ENCODE results near the gene OR51B4.
"Not testable (repeated sequence)": the region's sequence is repeated elsewhere in the genome, so short reads cannot be mapped to it uniquely, and the experiment has no call there.

Gene OR51B4, protein sequence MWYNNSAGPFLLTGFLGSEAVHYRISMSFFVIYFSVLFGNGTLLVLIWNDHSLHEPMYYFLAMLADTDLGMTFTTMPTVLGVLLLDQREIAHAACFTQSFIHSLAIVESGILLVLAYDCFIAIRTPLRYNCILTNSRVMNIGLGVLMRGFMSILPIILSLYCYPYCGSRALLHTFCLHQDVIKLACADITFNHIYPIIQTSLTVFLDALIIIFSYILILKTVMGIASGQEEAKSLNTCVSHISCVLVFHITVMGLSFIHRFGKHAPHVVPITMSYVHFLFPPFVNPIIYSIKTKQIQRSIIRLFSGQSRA

GRCh38 chr11:5301846-5302245 lies at the start of gene OR51B4:
TSS of gene OR51B4 (minus strand) at chr11:5301946. CDS start at chr11:5301946, 0 bp downstream.
- DNase-seq (ENCODE audit: low read depth in 1 of 2, low spot score in 1 of 2): no peak

GRCh38 chr11:5351208-5351607 lies 49.5 kb upstream of the OR51B4 start, which contains the start of gene OR51B6:
TSS of gene OR51B6 (plus strand) at chr11:5351508. CDS start at chr11:5351508, 0 bp downstream.
- no peak for DNase-seq (ENCODE audit: low read depth in 1 of 2, low spot score in 1 of 2)

DNA sequence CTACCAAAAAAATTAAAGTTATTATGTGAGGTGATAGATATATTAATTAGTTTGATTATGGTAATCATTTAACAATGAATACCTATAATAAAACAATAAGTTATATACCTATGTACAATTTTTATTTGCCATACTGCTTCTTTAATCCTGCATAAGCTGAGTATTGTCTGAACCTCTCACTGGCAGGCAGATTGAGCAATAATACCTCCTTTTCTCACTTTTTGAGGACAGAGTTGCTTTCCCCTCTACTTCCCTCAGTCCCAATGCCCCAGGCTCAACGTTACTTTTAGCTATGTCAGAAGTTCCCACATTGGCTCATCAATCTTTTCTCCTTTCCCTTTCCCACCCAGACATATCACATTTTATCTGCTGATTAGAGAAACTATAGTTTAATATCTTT lies 47.8 kb upstream of the OR51B4 start:
- DNase-seq (ENCODE audit: low read depth in 1 of 2, low spot score in 1 of 2): no peak

GRCh38 chr11:5348551-5349194 lies 46.9 kb upstream of the OR51B4 start:
- no peak for DNase-seq (ENCODE audit: low read depth in 1 of 2, low spot score in 1 of 2)

- DNase-seq (ENCODE audit: low read depth in 1 of 2, low spot score in 1 of 2): no peak
Observed at GRCh38 chr11:5345831-5346230, 44.1 kb upstream of the OR51B4 start.

- DNase-seq (ENCODE audit: low read depth in 1 of 2, low spot score in 1 of 2): no peak
Observed at GRCh38 chr11:5343474-5344335, 42.0 kb upstream of the OR51B4 start, which contains the start of gene OR51B5. TSS of gene OR51B5 (minus strand) at chr11:5343524. CDS start at chr11:5343524, 0 bp downstream.

DNA sequence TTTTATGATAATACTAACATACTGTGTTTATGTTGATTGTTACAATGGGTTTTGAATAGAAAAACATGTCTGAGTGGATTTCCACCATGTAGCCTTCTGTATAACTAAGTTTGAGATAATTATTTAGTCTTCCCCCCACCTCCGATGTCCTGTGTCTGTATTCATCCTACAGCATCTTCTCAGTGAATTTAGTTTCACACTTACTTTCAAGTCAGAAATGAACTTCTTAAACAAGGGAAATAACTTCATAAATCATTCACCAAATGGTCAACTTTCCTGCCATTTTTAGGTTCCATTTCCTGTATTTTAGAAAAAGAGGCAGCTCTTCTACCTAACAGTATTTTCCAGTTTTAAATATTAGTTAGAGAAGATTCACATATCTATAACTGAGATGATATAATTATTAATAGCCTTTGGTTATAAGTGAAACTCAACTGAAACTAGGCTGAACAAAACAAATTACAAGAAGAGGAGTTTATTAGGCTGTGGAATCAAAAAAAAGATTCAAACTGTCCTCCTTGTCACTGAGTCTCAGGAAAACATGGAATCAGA lies 38.1 kb upstream of the OR51B4 start:
- no peak for DNase-seq (ENCODE audit: low read depth in 1 of 2, low spot score in 1 of 2)

DNA sequence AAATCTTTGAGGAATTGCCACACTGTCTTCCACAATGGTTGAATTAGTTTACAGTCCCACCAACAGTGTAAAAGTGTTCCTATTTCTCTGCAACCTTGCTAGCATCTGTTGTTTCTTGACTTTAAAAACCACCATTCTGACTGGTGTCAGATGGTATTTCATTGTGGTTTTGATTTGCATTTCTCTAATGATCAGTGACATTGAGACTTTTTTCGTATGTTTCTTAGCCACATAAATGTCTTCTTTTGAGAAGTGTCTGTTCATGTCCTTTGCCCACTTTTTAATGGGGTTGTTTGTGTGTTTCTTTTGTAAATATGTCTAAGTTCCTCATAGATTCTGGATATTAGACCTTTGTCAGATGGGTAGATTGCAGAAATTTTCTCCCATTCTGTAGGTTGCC lies 35.5 kb upstream of the OR51B4 start:
- DNase-seq (ENCODE audit: low read depth in 1 of 2, low spot score in 1 of 2): not testable (repeated sequence)

- no peak for DNase-seq (ENCODE audit: low read depth in 1 of 2, low spot score in 1 of 2)
Observed at GRCh38 chr11:5336331-5336730, 34.6 kb upstream of the OR51B4 start.

DNA sequence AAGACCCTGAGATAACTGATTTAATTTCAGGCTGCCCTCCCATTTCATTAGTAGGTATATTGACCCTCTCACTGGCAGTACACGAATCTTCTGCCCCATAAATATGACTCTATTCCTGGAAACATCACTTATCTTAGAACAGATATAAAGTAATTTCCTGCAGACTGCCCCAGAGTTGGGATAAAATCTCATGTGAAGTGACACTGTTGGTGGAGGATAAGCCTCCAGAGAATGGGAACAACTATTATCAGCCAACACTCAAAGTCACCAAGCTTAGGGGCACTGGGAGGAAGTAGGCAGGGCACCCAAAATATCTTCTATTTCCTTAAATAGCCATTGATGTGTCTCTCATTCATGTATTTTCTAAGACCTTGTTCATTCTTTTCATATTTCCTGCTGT lies 33.4 kb upstream of the OR51B4 start:
- DNase-seq (ENCODE audit: low read depth in 1 of 2, low spot score in 1 of 2): no peak

GRCh38 chr11:5324197-5324596 lies 22.5 kb upstream of the OR51B4 start, which contains the start of gene OR51B2:
TSS of gene OR51B2 (minus strand) at chr11:5324297. CDS start at chr11:5324297, 0 bp downstream.
- DNase-seq (ENCODE audit: low read depth in 1 of 2, low spot score in 1 of 2): no peak

GRCh38 chr11:5317292-5317691 lies 15.5 kb upstream of the OR51B4 start:
- no peak for DNase-seq (ENCODE audit: low read depth in 1 of 2, low spot score in 1 of 2)

DNA sequence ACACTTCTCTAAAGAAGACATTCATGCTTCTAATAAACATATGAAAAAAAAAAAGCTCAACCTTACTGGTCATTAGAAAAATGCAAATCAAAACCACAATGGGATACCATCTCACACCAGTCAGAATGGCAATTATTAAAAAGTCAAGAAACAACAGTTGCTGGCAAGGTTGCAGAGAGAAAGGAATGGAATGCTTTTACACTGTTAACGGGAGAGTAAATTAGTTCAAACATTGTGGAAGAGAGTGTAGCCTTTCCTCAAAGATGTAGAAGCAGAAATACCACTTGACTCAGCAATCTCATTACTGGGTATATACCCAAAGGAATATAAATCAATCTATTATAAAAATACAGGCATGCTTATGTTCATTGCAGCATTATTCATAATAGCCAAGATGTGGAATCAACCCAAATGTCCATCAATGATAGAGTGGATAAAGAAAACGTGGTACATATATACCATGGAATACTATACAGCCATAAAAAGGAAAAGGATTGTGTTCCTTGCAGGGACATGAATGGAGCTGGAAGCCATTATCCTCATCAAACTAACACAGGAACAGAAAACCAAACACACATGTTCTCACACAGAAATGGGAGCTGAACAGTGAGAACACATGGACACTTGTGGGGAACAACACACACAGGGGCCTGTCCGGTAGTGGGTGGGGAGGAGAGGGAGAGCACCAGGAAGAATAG lies 11.7 kb upstream of the OR51B4 start:
- not testable (repeated sequence) for DNase-seq (ENCODE audit: low read depth in 1 of 2, low spot score in 1 of 2)

DNA sequence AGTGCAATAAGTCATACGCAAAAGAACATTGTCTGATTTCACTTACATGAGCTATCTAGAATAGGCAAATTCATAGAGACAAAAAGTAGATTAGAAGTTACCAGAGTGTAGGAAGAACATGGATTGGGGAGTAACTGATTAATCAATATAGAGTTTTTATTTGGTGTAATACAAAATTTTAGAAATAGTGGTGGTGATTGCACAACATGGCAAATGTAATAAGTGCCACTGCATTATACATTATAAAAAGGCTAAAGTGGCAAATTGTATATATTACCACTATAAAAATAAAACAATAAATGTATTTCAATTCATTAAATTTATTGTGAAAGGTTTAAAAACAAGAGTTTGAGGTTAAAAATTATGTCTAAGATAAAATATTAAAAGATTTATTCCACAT lies 8.7 kb upstream of the OR51B4 start:
- DNase-seq (ENCODE audit: low read depth in 1 of 2, low spot score in 1 of 2): no peak

GRCh38 chr11:5307256-5308019 lies 5.7 kb upstream of the OR51B4 start:
- no peak for DNase-seq (ENCODE audit: low read depth in 1 of 2, low spot score in 1 of 2)

DNA sequence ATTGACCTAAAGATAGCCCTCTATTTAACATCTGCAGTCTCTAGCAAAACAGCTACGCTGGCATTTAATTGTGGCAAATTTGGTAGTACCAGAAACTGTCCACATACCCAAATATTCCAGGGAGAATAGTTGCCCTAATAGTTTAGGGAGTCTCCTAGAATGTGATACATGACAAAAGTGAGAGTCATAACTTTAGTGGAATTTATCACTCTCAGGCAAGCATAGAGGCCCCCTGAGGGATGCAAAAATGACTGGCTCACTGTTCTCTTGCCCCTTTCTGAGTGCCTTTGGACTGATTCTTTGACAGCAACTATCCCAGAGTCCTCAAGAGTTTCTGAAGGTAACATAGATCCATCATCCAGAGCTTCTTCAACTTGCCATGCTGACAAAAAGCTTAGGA lies 2.3 kb upstream of the OR51B4 start:
- no peak for DNase-seq (ENCODE audit: low read depth in 1 of 2, low spot score in 1 of 2)

DNA sequence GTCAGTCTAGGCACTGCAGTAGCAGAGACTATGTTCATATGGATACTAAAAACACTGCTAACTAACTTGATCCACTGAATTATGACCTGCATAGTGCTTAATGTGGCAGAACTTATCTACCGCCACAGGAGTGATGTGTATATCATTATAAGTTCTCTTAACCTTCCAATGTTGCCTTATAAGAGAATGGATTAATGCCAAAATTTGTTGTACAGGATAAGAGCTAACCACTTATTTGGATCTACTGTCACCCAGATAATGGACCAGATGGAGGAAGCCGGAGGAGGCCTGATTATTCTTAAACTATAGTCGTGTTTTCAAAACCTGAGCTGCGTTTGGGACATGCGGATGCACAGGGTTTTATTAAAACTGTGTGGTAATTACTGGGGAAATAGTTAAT lies 1.9 kb upstream of the OR51B4 start:
- DNase-seq (ENCODE audit: low read depth in 1 of 2, low spot score in 1 of 2): no peak

DNA sequence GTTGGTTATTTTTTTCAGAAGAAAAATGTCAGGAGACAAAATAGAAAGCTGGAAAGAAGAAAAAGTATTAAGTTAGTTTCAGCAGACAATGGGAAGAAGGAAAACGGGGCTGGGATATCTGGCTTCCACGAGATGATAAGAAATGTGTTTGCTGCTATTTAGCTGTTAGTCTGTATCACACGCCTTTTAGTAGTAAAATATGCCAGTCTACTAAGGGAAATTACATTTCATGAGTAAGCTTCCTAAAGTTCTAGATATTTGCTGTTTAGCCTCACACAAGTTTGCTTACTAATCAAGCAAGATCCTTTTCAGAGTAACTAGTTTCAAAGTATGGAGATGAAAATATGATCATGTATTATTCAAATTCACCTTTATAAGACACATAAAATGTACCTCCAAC lies 1.5 kb downstream of the OR51B4 start:
- no peak for DNase-seq (ENCODE audit: low read depth in 1 of 2, low spot score in 1 of 2)

DNA sequence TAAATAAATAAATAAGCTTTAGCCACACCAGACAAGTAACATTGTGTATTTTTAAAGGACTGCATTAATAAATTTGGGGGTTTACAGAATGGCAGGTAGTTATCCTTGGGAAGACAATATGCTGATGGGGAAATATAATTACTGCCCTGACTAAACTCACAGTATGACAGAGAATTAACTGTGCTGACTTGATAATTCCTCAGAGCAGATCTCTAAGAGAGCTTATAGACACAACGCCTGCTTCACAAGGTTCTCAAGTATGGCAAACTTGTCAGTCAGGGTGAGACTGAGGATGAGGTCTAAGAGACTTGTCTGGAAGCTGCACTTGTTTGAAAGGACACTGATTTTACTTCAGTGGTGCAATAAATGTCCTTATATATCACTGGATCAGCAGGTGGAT lies 3.3 kb downstream of the OR51B4 start:
- no peak for DNase-seq (ENCODE audit: low read depth in 1 of 2, low spot score in 1 of 2)

Data from activated T-helper 1 cell treated with anti-CD3 and anti-CD28 coated beads, Interleukin-2, amount 50 U/mL, for 16 hours (primary cell).